GM18951 (cell line): Measurements from ENCODE around the gene FXN.
A peak's percentile ranks its signal among the peaks of the same experiment; 100 is the strongest.
"Not testable (repeated sequence)": the region's sequence is repeated elsewhere in the genome, so short reads cannot be mapped to it uniquely, and the experiment has no call there.

Experiments
- POLR2A ChIP-seq: IDR thresholded peaks from 4 replicates; pipeline ENCODE4 v1.6.1; 2011; ENCODE audit warnings: mild to moderate bottlenecking; ENCODE audit not compliant: insufficient read length, insufficient read depth; ENCODE audit errors: extremely low read depth
- in situ Hi-C: fragments of 300-500 bp; cut with MboI; formaldehyde crosslinking; loops from one replicate; pipeline ENCODE4 v1.12.0; 2022; ENCODE audit warnings: low sequenced_read_pairs, mixed read lengths, inconsistent platforms; ENCODE audit not compliant: unreplicated experiment

Gene FXN

GRCh38 chr9:69035438-69036308 is at the start of gene FXN:
FXN (plus strand) TSS chr9:69035752; CDS start chr9:69035783, 31 bp downstream.
- in situ Hi-C loops: no loop called here
- TF ChIP-seq POLR2A: peak; percentile 77

GRCh38 chr9:68986949-68987348 is 48.6 kb upstream of the FXN start:
- in situ Hi-C loops: not testable (repeated sequence)

GRCh38 chr9:68991457-68991856 is 44.1 kb upstream of the FXN start:
- TF ChIP-seq POLR2A: no peak
- in situ Hi-C loops: no loop called here

- in situ Hi-C loops: no loop called here
- TF ChIP-seq POLR2A: no peak
These were observed 39.8 kb upstream of the FXN start for GRCh38 chr9:68995776-68996175.

- TF ChIP-seq POLR2A: no peak
- in situ Hi-C loops: no loop called here
These were observed 39.1 kb upstream of the FXN start for GRCh38 chr9:68996462-68996861.

- TF ChIP-seq POLR2A: no peak
- in situ Hi-C loops: no loop called here
These were observed 37.9 kb upstream of the FXN start for GRCh38 chr9:68997666-68998065.

- no peak for TF ChIP-seq POLR2A
- in situ Hi-C loops: no loop called here
These were observed 37.2 kb upstream of the FXN start for GRCh38 chr9:68998385-68998784.

- TF ChIP-seq POLR2A: no peak
- in situ Hi-C loops: no loop called here
These were observed 36.7 kb upstream of the FXN start for GRCh38 chr9:68998812-68999211.

GRCh38 chr9:68999393-69000105 is 36.0 kb upstream of the FXN start:
- in situ Hi-C loops: loop anchor here (5.0 kb wide), 1 partner anchor 417 kb away; no protein-coding TSS in a partner anchor
- TF ChIP-seq POLR2A: no peak

GRCh38 chr9:69001921-69002320 is 33.6 kb upstream of the FXN start:
- in situ Hi-C loops: loop anchor here (5.0 kb wide), 1 partner anchor 420 kb away; no protein-coding TSS in a partner anchor
- TF ChIP-seq POLR2A: no peak

GRCh38 chr9:69003051-69003450 is 32.5 kb upstream of the FXN start:
- TF ChIP-seq POLR2A: no peak
- in situ Hi-C loops: loop anchor here (5.0 kb wide), 1 partner anchor 421 kb away; no protein-coding TSS in a partner anchor

GRCh38 chr9:69004836-69005235 is 30.7 kb upstream of the FXN start:
- no peak for TF ChIP-seq POLR2A
- in situ Hi-C loops: loop anchor here (5.0 kb wide), 1 partner anchor 423 kb away; no protein-coding TSS in a partner anchor

GRCh38 chr9:69009708-69010107 is 25.8 kb upstream of the FXN start:
- no peak for TF ChIP-seq POLR2A
- in situ Hi-C loops: no loop called here

- TF ChIP-seq POLR2A: no peak
- in situ Hi-C loops: no loop called here
These were observed 22.7 kb upstream of the FXN start for GRCh38 chr9:69012696-69013381.

- TF ChIP-seq POLR2A: no peak
- in situ Hi-C loops: no loop called here
These were observed 22.2 kb upstream of the FXN start for GRCh38 chr9:69013382-69013727.
